Stimulated activated CD4-positive, alpha-beta T cell treated with anti-CD3 and anti-CD28 coated beads, Interleukin-15, amount 100 ng/mL, for 1 hour (primary cell): ENCODE measurements around the gene PRICKLE2.

Experiments
- DNase-seq, 2 donors: peaks; one replicate each; pipeline ENCODE4 v3.0.0-alpha.2; 2020; ENCODE audit warnings: low read depth in 1 of 2, low spot score in 1 of 2

Gene PRICKLE2

DNA sequence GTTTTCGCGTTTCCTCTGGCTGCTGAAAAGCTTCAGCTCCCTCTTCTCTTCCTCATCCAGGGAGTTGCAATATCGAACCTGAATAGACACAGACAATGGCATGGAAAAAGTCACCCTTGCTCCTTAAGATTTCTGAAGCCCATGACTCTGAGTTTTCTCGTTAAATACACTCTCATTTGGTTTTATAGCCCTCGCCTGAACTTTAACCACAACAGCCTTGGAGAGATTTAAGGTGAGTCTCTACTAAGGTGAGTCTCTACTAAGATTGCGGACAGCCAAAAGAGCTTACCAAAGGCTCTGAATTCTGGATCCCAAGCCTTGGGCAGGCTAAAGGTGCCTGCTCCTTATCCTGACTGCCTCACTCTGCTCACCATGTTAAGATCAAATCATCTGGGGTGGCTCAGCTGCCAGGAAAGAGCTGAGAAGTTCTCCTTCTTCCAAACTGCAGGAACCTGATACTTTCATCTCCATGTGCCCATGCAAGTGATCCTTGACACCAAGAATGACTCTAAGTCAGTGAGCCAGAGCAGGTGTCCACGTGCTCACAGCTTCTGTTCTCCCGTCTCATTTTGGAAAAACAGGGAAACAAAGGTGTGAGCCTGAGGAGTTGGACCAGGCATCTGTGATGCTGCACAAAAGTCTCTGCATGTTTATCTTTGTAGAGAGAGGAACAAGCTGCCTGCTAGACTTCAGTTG, 65.1 kb downstream of the PRICKLE2 start:
- DNase-seq, result no peak

DNA sequence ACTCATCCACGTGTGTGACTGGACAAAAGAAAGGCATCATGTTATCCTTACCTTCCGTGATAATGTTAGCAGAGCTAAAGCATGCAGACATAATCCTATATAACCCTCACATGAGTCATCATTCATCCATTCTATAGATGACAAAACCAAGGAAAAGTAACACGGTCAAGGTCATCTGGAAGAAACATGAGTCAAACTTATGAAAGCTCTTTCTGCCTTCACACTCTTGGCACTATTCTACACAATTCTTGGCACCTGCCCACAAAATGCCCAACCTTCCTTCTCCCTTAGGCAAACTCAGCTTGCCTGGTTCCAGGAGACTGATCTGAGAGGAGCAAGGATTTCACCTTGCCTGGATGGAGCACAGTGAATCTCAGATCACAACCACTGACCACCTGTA, 66.9 kb downstream of the PRICKLE2 start:
- DNase-seq, result no peak

DNA sequence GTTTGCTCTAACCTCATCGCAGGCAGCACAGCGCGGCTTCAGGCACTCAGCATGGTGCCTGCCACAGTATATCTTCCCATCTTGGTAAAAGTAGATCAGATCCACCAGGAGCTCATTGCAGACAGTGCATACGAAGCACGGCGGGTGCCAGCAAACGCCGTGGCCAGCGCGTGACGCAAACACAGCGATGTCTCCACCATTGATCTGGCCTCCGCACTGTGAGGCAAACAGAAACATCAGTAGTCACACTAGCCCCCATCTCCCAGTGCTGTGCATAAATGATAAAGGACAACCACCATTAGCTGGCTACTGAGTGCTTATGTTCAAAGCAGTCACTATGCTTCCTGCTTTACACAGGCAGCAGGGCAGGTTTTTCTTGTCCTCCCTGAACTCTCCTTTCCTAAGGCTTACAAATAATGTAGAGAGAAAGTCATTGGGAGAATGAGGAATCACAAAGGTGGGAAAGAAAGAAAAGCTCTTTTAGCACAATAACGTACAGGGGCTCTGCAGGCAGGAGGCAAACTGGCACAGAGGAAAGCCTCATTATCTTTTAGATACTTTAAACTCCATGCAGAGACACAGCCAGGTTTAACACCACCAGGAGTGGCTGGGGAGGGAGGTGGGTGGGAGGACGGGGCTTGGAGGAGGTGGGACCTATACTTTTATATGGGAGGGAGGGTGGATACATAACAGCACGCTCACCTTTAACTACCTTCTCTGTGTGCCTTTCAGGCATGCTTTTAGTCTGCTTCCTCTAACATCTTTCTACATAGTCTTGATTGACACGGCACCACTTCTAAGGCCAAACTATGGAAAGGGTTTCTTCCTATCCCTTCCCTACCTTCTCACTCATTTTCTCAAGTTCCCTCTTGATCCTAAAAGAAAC, 67.9 kb downstream of the PRICKLE2 start:
- no peak for DNase-seq

GRCh38 chr3:64155328-64155727, 69.9 kb downstream of the PRICKLE2 start:
- no peak for DNase-seq

- DNase-seq, result no peak
Observed at GRCh38 chr3:64152676-64153466, 72.4 kb downstream of the PRICKLE2 start.

DNA sequence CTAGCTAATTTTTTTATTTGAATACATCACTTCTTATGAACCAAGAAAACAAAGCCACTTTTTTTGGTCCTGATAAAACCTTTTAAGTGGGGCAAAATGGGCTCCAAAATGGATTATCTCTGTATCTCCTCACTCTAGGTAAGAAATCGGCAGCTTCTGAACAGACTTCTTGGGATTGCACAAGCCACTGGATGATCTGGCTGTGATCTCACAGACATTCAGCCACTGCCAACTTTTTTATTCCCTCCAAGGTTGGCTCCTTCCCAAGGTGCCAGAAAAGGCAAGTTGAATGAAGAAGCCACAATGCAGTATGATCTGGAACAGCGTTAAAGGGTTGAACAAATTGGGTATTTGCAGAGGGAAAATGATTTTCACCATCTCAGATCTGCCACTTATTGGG, 73.2 kb downstream of the PRICKLE2 start:
- DNase-seq, result no peak

DNA sequence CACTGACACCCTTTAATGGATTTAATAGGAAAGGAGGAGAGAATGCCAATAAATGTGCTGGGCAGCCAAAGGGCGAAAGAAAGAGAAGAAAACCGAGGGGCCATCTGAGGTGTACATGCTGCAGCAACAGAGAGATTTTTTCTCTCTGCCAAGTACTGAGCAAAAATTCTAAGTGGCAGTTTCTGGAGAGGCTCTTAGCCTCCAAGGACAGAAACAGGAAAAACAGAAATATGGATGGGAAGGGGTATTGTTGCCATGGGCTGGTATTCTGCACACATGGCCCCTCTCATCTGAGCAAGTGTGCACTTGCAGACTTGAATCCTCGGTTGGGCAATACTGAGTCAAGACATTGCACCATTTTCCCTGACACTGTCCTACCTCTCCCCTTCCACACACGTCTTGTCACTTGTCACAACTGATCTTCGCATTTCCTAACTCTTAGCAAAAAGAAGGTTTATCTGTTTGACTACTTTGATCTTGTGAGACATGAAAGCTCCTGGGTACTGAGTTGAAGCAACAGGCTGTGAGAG, 73.9 kb downstream of the PRICKLE2 start:
- DNase-seq, result no peak

DNA sequence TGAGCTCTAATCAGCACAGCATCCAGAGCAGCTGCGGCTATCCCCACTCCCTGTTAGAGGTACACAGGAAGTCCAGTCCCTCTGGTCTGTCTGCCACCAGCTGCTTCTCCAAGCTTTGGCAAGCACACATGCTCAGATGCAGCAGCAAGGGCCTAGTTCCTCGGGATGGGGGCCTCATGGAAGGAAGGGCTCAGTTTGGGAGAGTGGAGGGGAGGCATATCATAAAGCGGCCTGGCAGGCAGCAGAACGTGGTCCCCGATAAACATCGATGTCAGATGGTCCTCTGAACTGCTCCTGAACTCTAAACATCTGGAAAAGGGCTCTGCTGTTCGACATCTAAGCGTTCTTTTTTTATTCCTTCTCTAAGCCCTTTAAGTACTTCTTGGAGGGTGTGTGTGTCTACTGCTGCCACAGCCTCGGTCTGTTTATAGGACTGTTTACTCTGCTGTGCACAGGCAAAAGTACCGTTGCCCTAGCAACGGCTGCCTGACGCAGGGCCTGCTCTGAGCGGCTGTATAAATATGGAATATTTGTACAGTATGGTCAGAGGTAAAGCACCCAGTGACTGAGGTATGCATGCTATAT, 74.6 kb downstream of the PRICKLE2 start:
- no peak for DNase-seq

DNA sequence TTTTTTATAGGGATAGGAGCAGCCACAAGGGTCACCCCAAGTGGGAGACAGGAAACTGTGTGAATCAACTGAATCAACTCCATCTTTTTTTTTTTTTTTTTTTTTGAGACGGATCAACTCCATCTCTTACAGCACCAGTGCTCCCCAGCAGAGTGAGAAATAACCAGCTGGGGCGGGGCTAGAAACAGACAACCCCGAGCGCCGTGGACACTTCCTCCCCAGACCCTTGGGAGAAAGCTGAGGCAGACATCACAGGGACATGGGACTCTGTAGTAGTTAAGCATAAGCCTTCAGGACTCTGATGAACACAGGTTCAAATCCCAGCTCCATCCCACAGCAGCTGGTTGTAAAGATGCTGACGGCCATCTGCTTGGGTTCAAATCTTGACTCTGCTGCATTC, 75.4 kb downstream of the PRICKLE2 start:
- DNase-seq, result no peak

DNA sequence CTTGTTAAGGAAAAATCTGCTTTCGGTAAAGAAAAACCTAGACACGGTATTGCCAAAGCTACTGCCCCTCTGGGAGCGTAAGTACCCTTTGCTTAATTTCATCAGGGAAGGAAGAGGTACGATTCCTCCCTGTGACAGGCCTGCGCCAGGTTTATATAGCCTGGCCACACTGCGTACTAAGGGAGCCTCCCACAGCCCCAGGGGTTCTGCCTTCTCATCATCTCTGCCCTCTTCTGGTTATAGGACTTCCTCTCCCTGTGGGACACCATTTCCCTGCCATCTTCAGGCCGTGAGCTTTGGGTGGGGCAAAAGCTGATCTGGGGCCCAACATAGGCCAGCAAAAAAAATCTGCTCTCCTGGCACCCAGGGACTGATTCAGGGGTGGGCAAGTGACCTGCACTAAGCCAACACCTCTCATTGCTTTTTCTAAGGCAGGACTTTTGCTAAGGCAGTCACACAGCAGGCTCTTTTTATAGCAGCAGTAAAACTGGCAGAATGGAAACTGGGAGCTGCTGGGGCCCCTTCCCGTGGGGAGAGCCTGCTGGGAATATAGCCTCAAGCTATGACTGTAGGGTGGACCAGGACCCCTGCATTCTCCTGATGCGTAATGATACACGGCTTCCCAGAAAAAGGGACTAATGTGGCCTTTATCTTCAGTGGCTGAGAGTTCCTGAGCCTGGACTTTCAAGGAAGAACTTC, 76.2 kb downstream of the PRICKLE2 start:
- no peak for DNase-seq

DNA sequence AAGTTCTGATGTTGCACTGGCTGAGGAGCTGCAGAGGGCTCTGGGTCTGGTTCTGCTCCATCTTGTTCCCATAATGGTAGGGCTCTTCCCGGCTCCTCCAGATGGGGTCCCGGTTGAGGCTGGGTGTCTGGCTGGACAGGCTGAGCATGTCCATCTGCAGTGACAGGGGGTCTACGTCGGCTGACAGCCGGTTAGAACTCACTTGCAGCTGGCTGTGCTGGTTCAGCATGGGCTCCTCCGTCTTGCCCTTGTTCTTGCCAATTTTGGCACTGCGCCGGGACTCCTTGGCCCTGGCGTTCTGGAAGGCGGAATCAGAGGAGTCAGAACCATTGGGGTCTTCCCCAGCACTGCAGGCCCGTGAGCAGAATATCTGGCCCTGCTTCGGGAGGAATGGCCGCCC, 78.1 kb downstream of the PRICKLE2 start:
- DNase-seq, result no peak

DNA sequence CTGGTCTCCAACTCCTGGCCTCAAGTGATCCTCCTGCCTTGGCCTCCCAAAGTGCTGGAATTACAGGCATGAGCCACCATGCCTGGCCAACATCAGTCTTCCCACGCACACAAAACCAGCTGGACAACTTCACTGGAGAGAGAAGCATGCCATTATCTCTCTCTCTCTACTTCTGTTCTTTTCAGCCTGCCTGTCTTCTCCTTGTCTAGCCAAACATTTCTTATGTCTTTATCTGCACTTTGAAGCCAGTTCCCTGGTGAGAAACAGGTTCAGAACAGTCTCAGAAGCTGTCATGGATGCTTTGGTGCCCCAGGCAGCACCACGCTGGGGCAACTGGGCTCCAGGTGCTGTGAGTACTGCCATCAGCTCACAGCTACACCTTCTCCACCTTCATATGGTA, 79.8 kb downstream of the PRICKLE2 start:
- DNase-seq, result no peak

- no peak for DNase-seq
Observed at GRCh38 chr3:64144241-64144900, 80.9 kb downstream of the PRICKLE2 start.

GRCh38 chr3:64143409-64144130, 81.7 kb downstream of the PRICKLE2 start:
- DNase-seq, result no peak

DNA sequence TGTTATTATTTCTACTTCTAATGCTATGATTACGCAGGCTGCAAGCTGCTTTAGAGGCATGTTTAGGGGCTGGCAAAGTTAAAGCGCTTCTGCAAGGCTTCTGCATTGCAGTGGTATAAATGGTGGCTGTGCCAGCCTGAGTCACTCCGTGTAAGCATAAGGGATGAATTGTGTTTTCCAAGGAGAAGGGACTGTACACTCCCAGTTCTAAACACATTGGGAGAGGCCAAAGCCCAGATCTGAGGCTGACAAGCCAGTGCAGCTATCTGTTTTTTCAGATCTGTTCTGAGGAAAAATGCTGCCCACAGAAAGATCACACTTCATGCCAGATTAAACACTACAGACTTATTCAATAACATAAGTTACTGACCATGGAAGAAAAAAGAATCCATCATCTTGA, 83.8 kb downstream of the PRICKLE2 start:
- no peak for DNase-seq

DNA sequence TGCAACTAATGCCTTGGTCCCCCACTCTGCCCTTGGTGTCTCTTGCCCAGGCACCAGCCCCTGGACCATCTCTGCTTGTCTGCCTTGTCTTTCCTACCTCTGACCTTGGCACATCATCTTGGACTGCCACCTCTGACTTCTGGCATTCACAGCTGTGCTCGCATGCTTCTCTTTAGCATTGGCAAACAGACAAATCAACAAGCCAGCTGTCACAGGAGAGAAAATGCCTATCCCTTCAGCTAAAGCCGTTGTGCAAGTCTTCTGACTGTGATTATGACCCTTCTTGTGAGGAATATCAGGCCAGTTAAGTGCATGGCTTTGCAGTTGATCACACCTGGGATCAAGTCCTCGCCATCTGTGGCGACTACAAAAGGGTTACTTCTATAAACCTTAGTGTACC, 84.6 kb downstream of the PRICKLE2 start:
- DNase-seq, result no peak

GRCh38 chr3:64138656-64139375, 86.5 kb downstream of the PRICKLE2 start:
- DNase-seq, result no peak

DNA sequence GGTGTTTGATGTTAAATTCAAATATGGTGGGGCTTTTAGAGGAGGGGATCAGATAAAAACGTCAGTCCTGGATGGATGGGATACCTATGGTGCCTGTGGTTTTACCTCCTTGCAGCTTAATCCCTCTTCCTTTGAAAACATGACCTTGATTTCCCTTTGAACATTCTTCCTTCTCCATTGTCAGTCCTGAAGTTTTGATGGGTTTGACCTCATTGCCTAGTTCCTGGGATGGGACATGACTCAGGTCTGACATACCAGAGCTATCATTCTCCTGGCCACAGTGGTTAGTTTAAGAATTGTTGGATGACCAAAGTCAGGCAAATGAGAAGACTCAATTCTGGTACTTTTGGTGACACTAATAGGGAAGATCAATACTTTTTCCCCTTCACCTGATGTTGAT, 87.2 kb downstream of the PRICKLE2 start:
- DNase-seq, result no peak

GRCh38 chr3:64134882-64135281, 90.4 kb downstream of the PRICKLE2 start:
- no peak for DNase-seq
